ENCODE results near the gene CEP250. TPM values are rescaled to one million over a fixed set of nuclear protein-coding genes. Genes with fewer than 3 reads are reported as not detected.
A peak's percentile ranks its signal among the peaks of the same experiment; 100 is the strongest.

CEP250 gene
- total RNA-seq, 2 donors from 2014 or later = 29.8 to 46.5 TPM

DNA sequence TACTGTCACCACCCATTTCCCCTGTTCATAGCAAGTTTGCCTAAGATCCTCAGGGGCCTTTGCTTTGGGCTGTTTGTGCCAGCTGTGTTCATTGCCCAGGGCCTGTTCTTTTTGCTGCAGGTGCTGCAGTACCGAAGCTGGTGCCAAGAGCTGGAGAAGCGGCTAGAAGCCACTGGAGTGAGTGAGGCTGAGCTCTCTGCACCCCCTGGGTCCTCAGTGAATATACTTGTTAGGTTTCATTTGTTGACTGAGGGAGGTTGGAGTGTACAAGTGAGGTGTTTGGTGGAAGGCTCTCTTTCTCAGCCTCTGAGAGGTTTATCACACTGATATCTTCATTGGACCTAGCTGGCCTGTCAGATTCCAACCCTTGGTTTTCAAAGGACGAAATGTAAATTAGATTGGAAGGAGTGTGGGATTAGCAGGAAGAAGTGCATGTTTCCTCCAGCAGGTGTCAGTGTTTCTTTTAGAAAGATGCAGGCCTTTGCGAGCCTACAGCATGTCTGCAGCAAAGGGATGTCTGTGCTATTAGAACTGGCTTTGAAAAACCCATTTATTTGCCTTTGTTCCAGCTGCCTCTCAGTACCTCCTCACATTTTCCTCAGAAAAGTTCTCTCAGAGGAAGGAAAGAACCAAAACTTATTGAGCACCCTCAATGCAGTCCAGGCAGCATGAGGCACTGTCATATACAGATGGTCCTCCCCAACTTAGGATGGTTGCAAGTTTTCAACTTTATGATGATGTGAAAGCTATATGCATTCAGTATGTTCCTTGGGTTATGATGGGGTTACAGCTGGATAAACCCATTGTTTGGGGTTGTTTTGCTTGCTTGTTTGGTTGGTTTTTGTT lies 8.3 kb downstream of the CEP250 start:
- TF ChIP-seq, protein P1, sequence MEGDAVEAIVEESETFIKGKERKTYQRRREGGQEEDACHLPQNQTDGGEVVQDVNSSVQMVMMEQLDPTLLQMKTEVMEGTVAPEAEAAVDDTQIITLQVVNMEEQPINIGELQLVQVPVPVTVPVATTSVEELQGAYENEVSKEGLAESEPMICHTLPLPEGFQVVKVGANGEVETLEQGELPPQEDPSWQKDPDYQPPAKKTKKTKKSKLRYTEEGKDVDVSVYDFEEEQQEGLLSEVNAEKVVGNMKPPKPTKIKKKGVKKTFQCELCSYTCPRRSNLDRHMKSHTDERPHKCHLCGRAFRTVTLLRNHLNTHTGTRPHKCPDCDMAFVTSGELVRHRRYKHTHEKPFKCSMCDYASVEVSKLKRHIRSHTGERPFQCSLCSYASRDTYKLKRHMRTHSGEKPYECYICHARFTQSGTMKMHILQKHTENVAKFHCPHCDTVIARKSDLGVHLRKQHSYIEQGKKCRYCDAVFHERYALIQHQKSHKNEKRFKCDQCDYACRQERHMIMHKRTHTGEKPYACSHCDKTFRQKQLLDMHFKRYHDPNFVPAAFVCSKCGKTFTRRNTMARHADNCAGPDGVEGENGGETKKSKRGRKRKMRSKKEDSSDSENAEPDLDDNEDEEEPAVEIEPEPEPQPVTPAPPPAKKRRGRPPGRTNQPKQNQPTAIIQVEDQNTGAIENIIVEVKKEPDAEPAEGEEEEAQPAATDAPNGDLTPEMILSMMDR (conservative IDR thresholded peaks at IDR 0.05) = peak; percentile 89
- Mint-ChIP-seq H3K36me3 (ENCODE audit: low read depth) (peaks cover 34% of the 10 kb centered on the region), H3K27ac (peak overlapping the region; percentile 30), H3K4me3 (no peak overlapping the region), H3K4me1 (peaks cover 2% of the 10 kb centered on the region), H3K9me3 (no peaks in the 10 kb centered on the region), H3K27me3 (ENCODE audit: insufficient read depth) (no peaks in the 10 kb centered on the region)
- Histone ChIP-seq H3K4me3 (ENCODE audit: low read length) (no peak overlapping the region), H3K36me3 (ENCODE audit: control insufficient read depth, insufficient read depth, low read length) (peaks cover 32% of the 10 kb centered on the region), H3K27ac (ENCODE audit: low read depth, low read length) (no peak overlapping the region), H3K27me3 (ENCODE audit: control insufficient read depth, insufficient read depth, low read length, poor library complexity, severe bottlenecking) (no peaks in the 10 kb centered on the region), H3K9me3 (ENCODE audit: control insufficient read depth, low read length) (no peaks in the 10 kb centered on the region), H3K9ac (ENCODE audit: extremely low read depth, low read length, poor library complexity, severe bottlenecking) (no peak overlapping the region), H3K4me1 (ENCODE audit: control insufficient read depth, insufficient read depth, low read length) (no peaks in the 10 kb centered on the region)
- 63 to 80% methylated on average over 4 of the region's 4 CpGs for WGBS, 2 experiments (ENCODE audit: insufficient coverage in 1 of 2, insufficient read length in 1 of 2)
- peak; percentile 89 for DNase-seq

DNA sequence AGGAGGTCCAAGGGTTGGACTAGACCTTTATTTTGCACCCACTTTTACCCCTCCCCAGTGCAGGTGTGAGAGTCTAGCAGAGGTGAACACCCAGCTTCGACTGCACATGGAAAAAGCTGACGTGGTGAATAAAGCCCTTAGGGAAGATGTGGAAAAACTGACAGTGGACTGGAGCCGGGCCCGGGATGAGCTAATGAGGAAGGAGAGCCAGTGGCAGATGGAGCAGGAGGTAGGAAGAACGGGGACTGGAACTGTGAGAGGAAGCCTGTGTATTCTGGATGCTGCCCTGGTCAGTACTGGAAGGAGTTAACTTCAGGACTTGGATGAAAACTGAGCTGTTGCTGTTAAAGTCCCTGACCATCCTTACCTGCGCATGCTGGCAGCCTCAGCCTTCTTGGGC lies 10.6 kb downstream of the CEP250 start:
- Mint-ChIP-seq H3K4me3 (no peak overlapping the region), H3K4me1 (peaks cover 2% of the 10 kb centered on the region), H3K9me3 (no peaks in the 10 kb centered on the region), H3K36me3 (ENCODE audit: low read depth) (peaks cover 37% of the 10 kb centered on the region), H3K27ac (no peak overlapping the region), H3K27me3 (ENCODE audit: insufficient read depth) (no peaks in the 10 kb centered on the region)
- WGBS, 2 experiments (ENCODE audit: insufficient coverage in 1 of 2, insufficient read length in 1 of 2) = 88 to 92% methylated on average over 5 to 6 of the region's 6 CpGs
- DNase-seq = no peak
- TF ChIP-seq, protein P1 (conservative IDR thresholded peaks at IDR 0.05) = no peak
- Histone ChIP-seq H3K4me3 (ENCODE audit: low read length) (no peak overlapping the region), H3K4me1 (ENCODE audit: control insufficient read depth, insufficient read depth, low read length) (no peaks in the 10 kb centered on the region), H3K9ac (ENCODE audit: extremely low read depth, low read length, poor library complexity, severe bottlenecking) (no peak overlapping the region), H3K27ac (ENCODE audit: low read depth, low read length) (no peak overlapping the region), H3K27me3 (ENCODE audit: control insufficient read depth, insufficient read depth, low read length, poor library complexity, severe bottlenecking) (no peaks in the 10 kb centered on the region), H3K36me3 (ENCODE audit: control insufficient read depth, insufficient read depth, low read length) (peaks cover 47% of the 10 kb centered on the region), H3K9me3 (ENCODE audit: control insufficient read depth, low read length) (no peaks in the 10 kb centered on the region)

DNA sequence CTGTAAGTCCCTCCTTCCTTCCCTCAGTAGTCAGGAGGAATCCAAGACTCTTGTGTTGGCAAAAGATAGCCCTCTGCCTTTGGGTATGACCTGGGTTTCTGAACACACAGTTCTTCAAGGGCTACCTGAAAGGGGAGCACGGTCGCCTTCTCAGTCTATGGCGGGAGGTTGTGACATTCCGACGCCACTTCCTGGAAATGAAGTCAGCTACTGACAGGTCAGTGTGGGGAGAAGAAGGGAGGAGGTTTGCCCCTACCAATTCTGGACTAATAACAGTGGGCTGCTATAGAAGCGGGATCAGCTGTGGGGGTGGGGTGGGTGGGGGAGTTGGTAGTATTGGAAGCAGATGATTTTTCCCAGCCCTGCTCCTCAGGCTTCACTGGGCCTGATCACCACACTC lies 11.5 kb downstream of the CEP250 start:
- DNase-seq = no peak
- no peaks in the 10 kb centered on the region for H3K27me3 Mint-ChIP-seq (ENCODE audit: insufficient read depth)
- Histone ChIP-seq H3K27me3 (ENCODE audit: control insufficient read depth, insufficient read depth, low read length, poor library complexity, severe bottlenecking) (no peaks in the 10 kb centered on the region), H3K27ac (ENCODE audit: low read depth, low read length) (no peak overlapping the region), H3K9ac (ENCODE audit: extremely low read depth, low read length, poor library complexity, severe bottlenecking) (no peak overlapping the region), H3K9me3 (ENCODE audit: control insufficient read depth, low read length) (no peaks in the 10 kb centered on the region), H3K4me1 (ENCODE audit: control insufficient read depth, insufficient read depth, low read length) (no peaks in the 10 kb centered on the region), H3K36me3 (ENCODE audit: control insufficient read depth, insufficient read depth, low read length) (peaks cover 51% of the 10 kb centered on the region), H3K4me3 (ENCODE audit: low read length) (no peak overlapping the region)
- TF ChIP-seq, protein P1 (conservative IDR thresholded peaks at IDR 0.05) = no peak
- no peaks in the 10 kb centered on the region for H3K9me3 Mint-ChIP-seq
- 94% methylated on average over 3 to 6 of the region's 6 CpGs for WGBS, 2 experiments (ENCODE audit: insufficient coverage in 1 of 2, insufficient read length in 1 of 2)
- H3K4me1 Mint-ChIP-seq = peaks cover 2% of the 10 kb centered on the region
- H3K36me3 Mint-ChIP-seq (ENCODE audit: low read depth) = peaks cover 41% of the 10 kb centered on the region
- no peak overlapping the region for H3K4me3 Mint-ChIP-seq
- H3K27ac Mint-ChIP-seq = no peak overlapping the region
